CD4-positive, alpha-beta T cell treated with Interferon alpha-2 for 1 hour (primary cell): ENCODE results near the gene FBXW2.

Experiments used
- DNase-seq, 2 donors: peaks; one replicate each; pipeline ENCODE4 v3.0.0-alpha.2; 2020 to 2022

Gene FBXW2

GRCh38 chr9:120740132-120740531, 53.1 kb downstream of the FBXW2 start:
- no peak for DNase-seq

GRCh38 chr9:120737416-120738165, 55.6 kb downstream of the FBXW2 start:
- DNase-seq = no peak

- DNase-seq = no peak
These were observed 56.3 kb downstream of the FBXW2 start for GRCh38 chr9:120736881-120737280.

GRCh38 chr9:120735415-120736126, 57.6 kb downstream of the FBXW2 start:
- DNase-seq = peak in 1 of 2 donors; percentile 39

GRCh38 chr9:120734607-120735410, 58.4 kb downstream of the FBXW2 start:
- no peak for DNase-seq

GRCh38 chr9:120733190-120733589, 60.0 kb downstream of the FBXW2 start:
- DNase-seq = no peak

- no peak for DNase-seq
These were observed 62.3 kb downstream of the FBXW2 start for GRCh38 chr9:120730654-120731514.

- DNase-seq = no peak
These were observed 63.4 kb downstream of the FBXW2 start for GRCh38 chr9:120729791-120730241.

GRCh38 chr9:120726484-120726883, 66.7 kb downstream of the FBXW2 start:
- no peak for DNase-seq

- no peak for DNase-seq
These were observed 67.3 kb downstream of the FBXW2 start for GRCh38 chr9:120725907-120726306.

GRCh38 chr9:120724757-120725400, 68.3 kb downstream of the FBXW2 start:
- DNase-seq = no peak

- no peak for DNase-seq
These were observed 69.7 kb downstream of the FBXW2 start for GRCh38 chr9:120723565-120723964.

- no peak for DNase-seq
These were observed 72.8 kb downstream of the FBXW2 start for GRCh38 chr9:120720404-120720803.

GRCh38 chr9:120718316-120718715, 74.9 kb downstream of the FBXW2 start:
- DNase-seq = no peak

- DNase-seq = no peak
These were observed 76.0 kb downstream of the FBXW2 start for GRCh38 chr9:120717176-120717575.

- no peak for DNase-seq
These were observed 76.7 kb downstream of the FBXW2 start for GRCh38 chr9:120716483-120716882.

GRCh38 chr9:120715389-120715924, 77.8 kb downstream of the FBXW2 start:
- DNase-seq = no peak

GRCh38 chr9:120714846-120715388, 78.3 kb downstream of the FBXW2 start:
- no peak for DNase-seq

GRCh38 chr9:120714088-120714845, 78.9 kb downstream of the FBXW2 start, which contains the start of gene MEGF9:
Gene MEGF9 (minus strand): TSS chr9:120714470. CDS start chr9:120714358, 112 bp downstream.
- DNase-seq = peak; percentile 94 to 96
